HG02623 (cell line): Measurements from ENCODE around the gene PCSK5.
"Not testable (repeated sequence)": the region's sequence is repeated elsewhere in the genome, so short reads cannot be mapped to it uniquely, and the experiment has no call there.

Experiments used
- ATAC-seq: cut with Tn5 transposase; IDR thresholded peaks from one replicate; pipeline ENCODE4 v1.9.1; 2021; ENCODE audit warnings: moderate library complexity; ENCODE audit not compliant: unreplicated experiment

Gene PCSK5

GRCh38 chr9:75890472-75891276 is at the start of gene PCSK5:
PCSK5 (plus strand) TSS chr9:75890673; CDS start chr9:75891182, 509 bp downstream.
- ATAC-seq, result peak; percentile 82

- ATAC-seq, result no peak
Observed at GRCh38 chr9:75844321-75844720, 46.2 kb upstream of the PCSK5 start.

- no peak for ATAC-seq
Observed at GRCh38 chr9:75845806-75846205, 44.7 kb upstream of the PCSK5 start.

GRCh38 chr9:75847085-75847484 is 43.4 kb upstream of the PCSK5 start:
- no peak for ATAC-seq

DNA sequence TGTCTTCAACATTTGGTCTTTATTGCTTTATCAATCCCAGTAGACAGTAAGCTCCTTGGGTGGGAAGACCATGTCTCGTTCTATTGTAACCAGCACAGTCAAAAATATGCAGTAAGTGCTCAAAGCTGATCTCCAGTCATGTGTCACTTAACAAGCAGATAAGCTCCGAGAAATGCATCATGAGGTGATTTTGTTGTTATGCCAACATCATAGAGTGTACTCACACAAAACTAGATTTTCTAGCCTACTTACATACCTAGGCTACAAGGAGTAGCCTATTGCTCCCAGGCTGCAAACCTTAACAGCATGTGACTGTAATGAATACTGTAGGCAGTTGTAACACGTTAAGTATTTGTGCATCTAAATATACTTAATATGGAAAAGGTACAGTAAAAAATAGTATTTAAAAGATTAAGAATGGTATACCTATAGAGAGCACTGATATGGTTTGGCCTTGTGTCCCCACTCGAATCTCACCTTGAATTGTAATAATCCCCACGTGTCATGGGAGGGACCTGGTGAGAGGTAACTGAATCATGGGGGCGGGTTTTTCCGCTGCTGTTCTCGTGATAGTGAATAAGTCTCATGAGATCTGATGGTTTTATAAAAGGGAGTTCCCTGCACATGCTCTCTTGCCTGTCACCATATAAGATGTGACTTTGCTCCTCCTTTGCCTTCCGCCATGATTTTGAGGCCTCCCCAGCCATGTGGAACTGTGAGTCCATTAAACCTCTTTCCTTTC is 39.8 kb upstream of the PCSK5 start:
- ATAC-seq, result no peak

DNA sequence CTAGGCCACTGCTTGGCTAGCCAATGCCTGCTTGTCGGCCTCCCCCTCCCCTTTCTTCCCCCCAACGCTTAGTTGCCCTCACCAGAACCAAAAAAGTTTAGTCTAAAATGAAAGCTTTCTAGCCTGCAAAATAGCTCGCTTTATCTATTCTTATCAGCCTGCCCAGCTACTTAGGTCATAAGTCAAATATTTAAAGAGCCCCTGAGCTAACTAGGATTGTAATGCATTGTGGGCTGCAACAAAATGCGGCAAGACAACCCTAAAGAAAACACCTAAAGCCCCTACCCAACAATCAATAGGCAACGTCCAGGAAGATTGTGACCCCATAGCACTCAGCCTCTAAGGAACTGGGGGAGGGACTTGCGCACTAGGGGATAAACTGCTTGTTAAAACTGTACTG is 38.6 kb upstream of the PCSK5 start:
- no peak for ATAC-seq

GRCh38 chr9:75852746-75853145 is 37.7 kb upstream of the PCSK5 start:
- no peak for ATAC-seq

DNA sequence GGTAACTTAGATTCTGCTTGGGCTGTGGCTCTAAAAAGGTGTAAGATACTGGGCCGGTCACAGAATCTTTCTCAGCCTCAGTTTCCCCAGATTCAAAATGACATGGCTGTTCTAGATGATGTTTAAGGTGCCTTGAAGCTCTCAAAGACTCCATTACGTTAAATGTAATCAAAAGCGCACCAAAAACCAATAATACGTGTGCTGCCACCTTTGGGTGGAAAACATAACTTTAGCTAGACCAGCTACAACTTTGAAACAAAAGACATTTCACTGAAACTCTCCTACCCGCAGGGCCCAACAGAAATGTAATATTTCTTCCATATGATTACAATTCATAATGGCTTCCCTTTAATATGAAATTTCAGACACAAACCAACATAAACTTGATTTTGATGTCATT is 35.0 kb upstream of the PCSK5 start:
- ATAC-seq, result no peak

DNA sequence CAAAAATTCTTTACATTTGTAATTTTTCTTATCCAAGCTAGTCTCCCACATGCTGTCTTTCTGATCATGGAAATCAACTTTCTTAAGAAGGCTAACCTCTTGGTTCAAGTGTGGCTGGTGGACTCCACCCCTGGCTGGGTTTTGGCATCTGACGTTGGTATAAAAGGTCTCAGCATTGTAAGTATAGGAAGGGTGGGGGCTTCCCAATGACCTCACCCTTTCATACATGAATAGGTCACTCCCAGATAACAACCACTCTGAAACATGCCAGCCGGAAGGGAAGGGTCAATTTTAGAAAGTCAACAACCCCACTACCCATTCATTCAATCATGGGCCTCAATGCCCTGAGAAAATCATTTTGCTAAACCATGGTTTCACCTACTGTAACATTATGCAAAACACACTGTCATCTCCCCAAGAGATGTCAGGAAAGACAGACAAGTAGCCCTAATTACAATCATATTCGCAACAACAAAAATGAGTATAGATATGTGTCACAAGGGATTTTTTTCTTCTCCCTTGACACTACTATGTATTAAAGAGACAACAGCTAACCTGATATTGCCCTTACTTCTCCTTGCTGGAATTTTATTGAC is 31.9 kb upstream of the PCSK5 start:
- ATAC-seq, result no peak

- ATAC-seq, result no peak
Observed at GRCh38 chr9:75864266-75864665, 26.2 kb upstream of the PCSK5 start.

DNA sequence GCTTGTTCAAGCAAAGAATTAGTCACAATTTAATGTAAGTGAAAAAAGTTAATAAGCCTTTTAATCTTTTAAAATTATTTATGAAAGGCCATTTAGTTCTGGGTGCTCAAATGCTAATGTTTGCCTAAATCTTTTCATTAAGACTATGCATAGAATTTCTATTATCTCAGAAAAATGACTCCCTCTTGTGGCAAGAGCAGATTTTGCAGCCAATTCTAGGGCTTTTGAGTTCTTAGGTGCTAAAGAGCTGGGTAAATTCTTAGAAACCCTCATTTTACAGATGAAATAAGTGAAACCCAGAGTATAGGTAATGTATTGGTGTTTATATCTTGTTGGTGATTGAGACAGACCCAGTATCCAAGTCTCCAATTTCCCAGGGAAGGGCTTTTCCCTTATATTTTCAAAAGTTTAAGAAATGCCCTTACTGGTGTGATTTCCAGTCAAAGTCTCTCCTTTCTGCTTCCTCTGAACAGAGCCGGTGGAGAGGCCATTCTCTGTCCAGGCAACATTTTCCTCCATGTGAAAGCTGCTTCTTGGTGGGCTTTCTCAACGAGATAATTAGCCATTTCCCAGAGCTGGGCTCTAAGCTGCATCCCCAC is 24.1 kb upstream of the PCSK5 start:
- peak; percentile 55 for ATAC-seq

DNA sequence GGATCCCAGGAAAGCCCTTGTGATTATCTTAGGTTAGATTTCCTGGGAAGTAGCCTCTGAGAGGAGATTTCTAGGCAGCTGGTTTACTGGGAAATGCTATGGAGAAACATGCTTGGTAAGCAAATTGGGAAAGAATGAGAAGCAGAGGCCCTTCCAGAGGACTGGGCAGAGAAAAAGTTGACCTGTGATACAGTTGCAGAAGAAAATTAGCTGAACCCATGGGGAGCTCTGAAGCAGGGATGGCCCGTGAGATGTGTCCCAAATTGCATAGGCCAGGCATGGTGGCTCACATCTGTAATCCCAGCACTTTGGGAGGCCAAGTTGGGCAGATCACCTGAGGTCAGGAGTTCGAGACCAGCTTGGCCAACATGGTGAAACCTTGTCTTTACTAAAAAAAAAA is 21.9 kb upstream of the PCSK5 start:
- not testable (repeated sequence) for ATAC-seq

GRCh38 chr9:75869236-75869635 is 21.2 kb upstream of the PCSK5 start:
- ATAC-seq, result no peak

GRCh38 chr9:75870450-75870849 is 20.0 kb upstream of the PCSK5 start:
- no peak for ATAC-seq

- ATAC-seq, result no peak
Observed at GRCh38 chr9:75871624-75872023, 18.8 kb upstream of the PCSK5 start.

GRCh38 chr9:75873712-75874111 is 16.8 kb upstream of the PCSK5 start:
- no peak for ATAC-seq

GRCh38 chr9:75876999-75877640 is 13.4 kb upstream of the PCSK5 start:
- no peak for ATAC-seq

DNA sequence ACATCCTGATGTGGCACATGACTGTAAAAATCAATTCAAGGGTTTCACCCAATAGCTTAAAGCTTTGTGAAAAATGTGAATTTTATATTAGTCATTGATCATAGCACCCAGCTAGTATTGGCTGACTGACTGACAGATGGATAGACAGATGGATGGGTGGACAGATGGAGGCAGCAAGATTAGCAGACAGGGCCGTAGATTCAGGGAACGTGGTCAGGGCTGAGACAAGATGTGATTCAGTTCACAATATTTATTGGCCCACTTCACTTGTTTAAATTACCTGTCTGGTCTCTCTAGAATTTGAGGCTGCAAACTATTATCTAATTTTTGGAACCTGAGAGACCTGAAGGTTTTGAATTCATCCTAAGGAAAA is 12.0 kb upstream of the PCSK5 start:
- ATAC-seq, result no peak

GRCh38 chr9:75880618-75881017 is 9.9 kb upstream of the PCSK5 start:
- ATAC-seq, result no peak

DNA sequence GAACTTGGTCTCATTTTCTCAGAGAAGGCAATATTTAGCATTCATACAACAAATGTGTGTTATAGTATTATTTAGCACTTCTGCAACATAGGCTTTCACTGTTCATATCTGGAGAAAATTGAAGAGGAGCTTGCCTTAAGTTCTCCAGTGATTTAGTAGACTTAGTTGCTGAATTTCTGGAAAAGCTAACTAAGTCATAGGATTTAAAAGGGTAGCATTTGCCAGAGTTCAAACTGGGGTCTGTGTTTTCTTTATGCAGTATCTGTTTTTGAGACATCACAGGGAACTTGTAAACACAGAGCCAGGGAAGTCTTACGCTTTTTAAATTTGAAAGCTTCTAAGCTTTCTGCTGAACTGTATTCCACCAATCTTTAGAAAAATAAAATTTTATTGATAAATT is 8.7 kb upstream of the PCSK5 start:
- ATAC-seq, result no peak

DNA sequence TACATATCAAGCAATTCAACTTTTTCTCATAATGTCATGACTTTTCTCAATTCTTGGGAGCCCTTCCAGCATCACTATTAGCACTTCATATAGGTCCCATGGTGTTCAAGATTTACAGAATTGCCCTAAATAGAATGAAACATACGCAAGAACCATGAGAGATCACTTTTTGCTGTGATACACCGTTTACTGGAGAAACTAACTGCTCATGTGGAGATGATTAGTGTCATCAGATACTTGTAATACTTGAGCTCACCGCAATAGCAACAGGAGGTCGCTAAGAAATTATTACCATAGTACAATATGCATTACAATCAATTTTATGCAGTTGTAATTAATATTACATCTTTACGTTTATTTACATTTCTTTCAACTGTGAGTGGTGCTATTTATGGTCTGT is 4.8 kb upstream of the PCSK5 start:
- no peak for ATAC-seq
